HG03103 (cell line): Measurements from ENCODE around the gene PHTF1.

Experiments
- ATAC-seq: cut with Tn5 transposase; IDR thresholded peaks from one replicate; pipeline ENCODE4 v1.9.1; 2021; ENCODE audit warnings: low read depth; ENCODE audit not compliant: unreplicated experiment

The PHTF1 gene

DNA sequence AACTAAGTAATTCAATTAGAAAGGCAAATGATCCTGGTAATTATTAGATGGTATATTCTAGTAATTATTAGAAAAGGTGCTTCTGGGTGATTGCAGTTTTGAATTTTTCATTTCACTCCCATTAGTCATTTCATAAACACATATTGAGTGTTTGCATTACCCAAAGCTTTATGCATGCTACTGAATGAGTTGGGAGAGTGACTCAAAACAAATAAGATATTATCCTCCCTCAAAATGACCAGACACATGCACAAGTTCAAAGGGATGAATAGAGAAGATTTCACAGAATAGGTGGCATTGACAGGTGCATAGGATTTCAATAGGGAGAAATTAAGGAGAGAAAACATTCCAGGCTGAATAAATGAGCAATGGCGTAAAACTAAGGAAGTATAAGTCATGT lies 84.7 kb downstream of the PHTF1 start:
- no peak for ATAC-seq

- no peak for ATAC-seq
Observed at GRCh38 chr1:113672491-113672890, 86.8 kb downstream of the PHTF1 start.

DNA sequence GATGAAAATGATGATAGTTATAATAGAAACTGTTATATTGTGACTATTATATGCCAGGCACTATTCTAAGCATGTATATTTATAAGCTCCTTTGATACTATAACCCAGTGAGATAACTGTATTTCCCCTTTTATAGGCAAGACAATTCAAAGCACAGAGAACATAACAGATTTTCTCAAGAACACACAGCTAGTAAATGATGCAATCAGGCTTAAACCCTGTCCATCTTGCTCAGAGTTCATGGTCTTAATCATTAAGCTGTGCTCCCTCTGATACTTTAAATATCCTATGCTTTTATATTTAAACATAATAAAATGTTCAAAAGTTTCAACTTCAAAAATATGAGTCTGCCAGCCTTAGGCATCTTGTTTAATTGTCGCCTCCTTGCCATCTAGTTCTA lies 88.6 kb downstream of the PHTF1 start:
- no peak for ATAC-seq

GRCh38 chr1:113669988-113670387 lies 89.3 kb downstream of the PHTF1 start:
- ATAC-seq = no peak

GRCh38 chr1:113666126-113666525 lies 93.2 kb downstream of the PHTF1 start:
- no peak for ATAC-seq

GRCh38 chr1:113665071-113665470 lies 94.2 kb downstream of the PHTF1 start:
- ATAC-seq = no peak

GRCh38 chr1:113663165-113663951 lies 95.9 kb downstream of the PHTF1 start:
- ATAC-seq = no peak

- ATAC-seq = no peak
Observed at GRCh38 chr1:113662101-113662500, 97.2 kb downstream of the PHTF1 start.

GRCh38 chr1:113660088-113660487 lies 99.2 kb downstream of the PHTF1 start:
- ATAC-seq = no peak

DNA sequence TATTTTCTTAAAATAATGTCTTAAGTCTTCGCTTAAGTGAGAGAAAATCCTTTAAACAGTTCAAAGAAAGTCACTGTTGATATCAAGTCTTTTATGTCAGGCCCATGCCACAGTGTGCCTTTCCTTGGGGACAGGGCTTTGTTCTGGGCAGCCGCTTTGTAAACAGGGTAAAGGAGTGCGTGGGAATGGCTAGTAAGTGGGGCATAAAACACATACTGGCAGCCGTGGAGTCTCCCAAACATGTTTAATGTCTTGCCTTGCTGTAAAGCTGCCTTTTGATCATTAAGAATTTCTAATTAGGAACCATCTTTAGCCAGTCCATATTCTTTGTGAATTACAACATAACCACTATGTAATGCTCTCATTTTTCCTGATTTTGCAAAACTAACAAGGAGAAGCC lies 99.7 kb downstream of the PHTF1 start:
- ATAC-seq = no peak

- no peak for ATAC-seq
Observed at GRCh38 chr1:113659035-113659434, 100.3 kb downstream of the PHTF1 start.

DNA sequence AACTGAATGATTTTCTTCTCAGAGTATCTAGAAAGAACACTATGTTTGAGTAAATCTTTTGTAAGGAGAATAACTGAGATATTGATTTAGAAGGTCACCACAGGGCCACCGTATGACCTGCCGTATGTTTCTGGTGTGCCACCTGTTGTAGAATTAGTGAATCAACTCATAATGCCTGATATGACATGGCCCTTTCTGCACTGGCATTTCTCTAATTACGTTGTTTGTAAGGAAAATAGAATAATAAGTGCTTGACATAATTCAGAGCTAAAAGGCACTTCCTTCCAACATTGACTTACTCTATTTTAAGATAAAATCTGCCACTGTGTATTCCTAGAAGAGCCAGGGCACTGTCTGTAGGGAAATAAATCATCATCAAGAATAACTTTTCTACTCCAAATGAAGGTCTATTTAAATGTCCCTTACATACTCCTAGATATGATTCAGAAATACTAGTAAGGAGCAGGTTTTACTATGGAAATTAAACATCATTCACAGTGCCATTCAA lies 101.7 kb downstream of the PHTF1 start:
- no peak for ATAC-seq

GRCh38 chr1:113657126-113657525 lies 102.2 kb downstream of the PHTF1 start:
- ATAC-seq = no peak

DNA sequence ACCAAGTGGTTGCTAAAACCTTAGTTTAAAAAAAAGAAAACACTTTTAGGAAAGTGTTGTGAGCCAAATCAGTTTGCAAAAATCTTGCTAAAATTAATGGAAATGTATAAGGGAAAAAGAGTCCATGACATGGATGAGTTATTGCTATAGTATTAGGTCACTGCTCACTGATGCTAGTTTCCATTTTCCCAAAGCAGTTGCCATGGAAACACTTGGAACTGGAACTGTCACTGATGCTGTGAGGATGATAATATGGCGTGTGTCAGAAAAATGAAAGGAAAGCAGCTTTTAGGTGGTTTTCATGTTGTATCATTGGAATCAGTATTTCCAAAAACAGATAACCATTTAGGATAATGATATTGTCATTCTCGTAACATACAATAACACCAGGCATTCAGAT lies 104.4 kb downstream of the PHTF1 start:
- ATAC-seq = no peak

GRCh38 chr1:113653741-113654140 lies 105.5 kb downstream of the PHTF1 start:
- ATAC-seq = no peak

DNA sequence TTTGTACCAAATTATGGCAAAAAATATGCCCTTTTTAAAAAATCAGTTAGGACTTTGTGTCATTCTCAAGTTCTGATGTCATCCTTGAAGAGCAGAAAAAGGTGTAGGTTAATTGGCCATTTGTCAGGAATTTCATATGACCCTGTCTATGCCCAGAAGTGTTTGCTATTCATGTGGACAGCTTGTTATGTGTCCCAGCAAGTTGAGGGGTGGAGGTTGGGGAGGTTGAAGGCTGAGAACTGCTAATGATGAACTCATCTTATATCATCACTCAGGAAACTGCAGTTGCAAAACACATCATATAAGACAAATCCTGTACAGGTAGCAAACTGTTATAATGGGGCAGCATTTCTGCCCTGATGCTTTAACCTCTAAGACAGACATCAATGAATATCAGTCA lies 106.5 kb downstream of the PHTF1 start:
- no peak for ATAC-seq

DNA sequence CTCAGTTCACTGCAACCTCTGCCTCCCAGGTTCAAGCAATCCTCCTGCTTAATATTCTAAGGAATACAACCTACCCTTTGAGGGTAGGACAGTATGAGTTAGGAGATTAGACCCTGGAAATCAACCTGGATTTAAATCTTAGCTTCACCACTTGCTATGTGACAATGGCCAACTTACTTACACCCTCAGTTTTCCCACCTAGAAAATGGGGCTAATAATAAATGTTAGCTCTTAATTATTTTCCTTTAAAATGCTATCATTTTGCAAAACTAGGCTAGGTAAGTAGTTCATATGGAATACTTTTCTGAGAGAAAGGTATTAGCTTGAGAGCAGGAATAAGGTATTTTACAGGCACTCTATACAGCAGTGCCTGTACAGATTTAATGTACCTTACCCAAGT lies 110.8 kb downstream of the PHTF1 start:
- no peak for ATAC-seq

GRCh38 chr1:113647164-113647563 lies 112.1 kb downstream of the PHTF1 start:
- ATAC-seq = no peak
